GM12878 (cell line): ENCODE measurements around the gene GSK3A. TPM values are rescaled to one million over a fixed set of nuclear protein-coding genes. Genes with fewer than 3 reads are reported as not detected.

ENCODE experiments used
- ATAC-seq: fragments of 200-7000 bp; cut with Tn5 transposase; 3 replicates; pipeline ENCODE4 v1.9.1; 2020; ENCODE audit warnings: mild to moderate bottlenecking, moderate library complexity
- BruUV-seq: library from RNA; stranded (reverse); fragments of 400-500 nt; replicated peaks from 2 replicates; lab custom pipeline; 2021; lab: Mats Ljungman, UMichigan
- CTCF ChIA-PET: fragments of 300-600 bp; sonication (Branson Sonifier 250); formaldehyde crosslinking; extraction: SDS; loops from one replicate; lab custom pipeline; 2021; ENCODE audit warnings: inconsistent platforms; lab: Yijun Ruan, JAX
- POLR2A ChIA-PET: fragments of 350-600 bp; formaldehyde crosslinking; extraction: SDS; loops from one replicate; lab custom pipeline; 2021; ENCODE audit warnings: inconsistent platforms; lab: Charles Lee
- RAD21 ChIA-PET: fragments of 300-600 bp; sonication (Branson Sonifier 250); formaldehyde crosslinking; loops from one replicate; lab custom pipeline; 2023; ENCODE audit warnings: antibody characterized with exemption; ENCODE audit not compliant: unreplicated experiment; lab: Charles Lee
- SMC1A ChIA-PET: fragments of 300-600 bp; sonication (Branson Sonifier 250); formaldehyde crosslinking; loops from one replicate; lab custom pipeline; 2023; ENCODE audit not compliant: unreplicated experiment, uncharacterized antibody; lab: Charles Lee
- DNase-seq: peaks from one replicate; pipeline ENCODE4 v3.0.0-alpha.2; 2011; ENCODE audit warnings: low read depth, low spot score
- FAIRE-seq: peaks from 3 replicates; lab custom pipeline; 2011; peaks lifted over from hg19 to GRCh38; lab: Jason Lieb, UNC
- H2AFZ ChIP-seq: 2 replicates; pipeline ENCODE4 v1.6.0; 2011; ENCODE audit warnings: low read depth, low read length, control low read depth; ENCODE audit not compliant: control insufficient read depth
- H3K27ac ChIP-seq: 2 replicates; pipeline ENCODE4 v1.5.1; 2011; ENCODE audit warnings: control low read depth; ENCODE audit not compliant: control insufficient read depth, insufficient read depth
- H3K27me3 ChIP-seq, 2 experiments: replicated peaks in 1 of 2; 2 replicates each; pipeline versions ENCODE4 v1.6.0 to v1.6.1; 2011; ENCODE audit warnings: low read length in 1 of 2; ENCODE audit not compliant: control insufficient read depth in 2 of 2, insufficient read depth in 2 of 2
- H3K36me3 ChIP-seq, 2 experiments: 2 replicates each; pipeline ENCODE4 v1.5.1; 2011; ENCODE audit warnings: low read length in 1 of 2; ENCODE audit not compliant: control insufficient read depth in 2 of 2, insufficient read depth in 2 of 2
- H3K4me1 ChIP-seq: 2 replicates; pipeline ENCODE4 v1.6.1; 2011; ENCODE audit warnings: mild to moderate bottlenecking, low read length, moderate library complexity, mixed read lengths; ENCODE audit not compliant: control insufficient read depth, insufficient read depth
- H3K4me2 ChIP-seq: 2 replicates; pipeline ENCODE4 v1.6.0; 2011; ENCODE audit warnings: control low read depth; ENCODE audit not compliant: control insufficient read depth, insufficient read depth
- H3K4me3 ChIP-seq: fragments of 200-600 bp; sonication (generic); 2 replicates; pipeline ENCODE4 v1.5.1; 2016
- H3K79me2 ChIP-seq: 2 replicates; pipeline ENCODE4 v1.6.0; 2011; ENCODE audit warnings: low read length; ENCODE audit not compliant: control insufficient read depth, insufficient read depth
- H3K9ac ChIP-seq: 2 replicates; pipeline ENCODE4 v1.8.0; 2011; ENCODE audit warnings: low read length, control low read depth, mixed read lengths; ENCODE audit not compliant: control insufficient read depth, insufficient read depth
- H3K9me3 ChIP-seq: replicated peaks from 3 replicates; pipeline ENCODE4 v1.5.1; 2011; ENCODE audit warnings: mild to moderate bottlenecking, low read length; ENCODE audit not compliant: control insufficient read depth, insufficient read depth
- H4K20me1 ChIP-seq: 2 replicates; pipeline ENCODE4 v1.6.0; 2011; ENCODE audit not compliant: control insufficient read depth, insufficient read depth
- BHLHE40 ChIP-seq, 2 experiments: fragments of 450-650 bp in 1 of 2; IDR thresholded peaks; 2 replicates each; pipeline ENCODE4 v1.6.1; 2011 to 2017; ENCODE audit warnings: low read depth in 2 of 2, borderline replicate concordance in 1 of 2, improper control_type of control experiment in 1 of 2, low read length in 1 of 2, mild to moderate bottlenecking in 1 of 2
- BRCA1 ChIP-seq: IDR thresholded peaks from 2 replicates; pipeline ENCODE4 v1.6.1; 2011; ENCODE audit warnings: low read depth, low read length, improper control_type of control experiment
- EP300 ChIP-seq, 2 experiments: fragments of 150-350 bp in 1 of 2; IDR thresholded peaks; 2 replicates each; pipeline ENCODE4 v1.6.1; 2011 to 2012; ENCODE audit warnings: low read depth in 2 of 2, low read length in 2 of 2, borderline replicate concordance in 1 of 2, improper control_type of control experiment in 1 of 2, inconsistent platforms in 1 of 2; ENCODE audit not compliant: control insufficient read depth in 1 of 2
- GATAD2B ChIP-seq: fragments of 450-650 bp; conservative IDR thresholded peaks from 2 replicates; pipeline ENCODE4 v1.6.1; 2017; ENCODE audit warnings: low read depth, mild to moderate bottlenecking, moderate library complexity
- MYB ChIP-seq: fragments of 150-350 bp; IDR thresholded peaks from 2 replicates; pipeline ENCODE4 v1.6.1; 2014; ENCODE audit warnings: mild to moderate bottlenecking, low read depth, low read length, borderline replicate concordance
- NFYB ChIP-seq: IDR thresholded peaks from 2 replicates; pipeline ENCODE4 v1.6.1; 2011; ENCODE audit warnings: low read depth, mild to moderate bottlenecking, low read length, improper control_type of control experiment, moderate library complexity; ENCODE audit not compliant: insufficient read depth
- NR2C2 ChIP-seq: IDR thresholded peaks from 2 replicates; pipeline ENCODE4 v1.6.1; 2011; ENCODE audit warnings: borderline replicate concordance, low read depth; ENCODE audit not compliant: control insufficient read depth, insufficient read length
- RFX5 ChIP-seq: IDR thresholded peaks from 2 replicates; pipeline ENCODE4 v1.6.1; 2011; ENCODE audit warnings: low read depth, low read length, improper control_type of control experiment
- SIN3A ChIP-seq: IDR thresholded peaks from 2 replicates; pipeline ENCODE4 v1.6.1; 2012; ENCODE audit warnings: low read depth, low read length, improper control_type of control experiment
- TAF1 ChIP-seq: IDR thresholded peaks from 2 replicates; pipeline ENCODE4 v1.6.1; 2011; ENCODE audit warnings: mild to moderate bottlenecking, low read depth, low read length, borderline replicate concordance
- YY1 ChIP-seq: IDR thresholded peaks from 2 replicates; pipeline ENCODE4 v1.6.1; 2011; ENCODE audit warnings: low read depth, mild to moderate bottlenecking, low read length
- WGBS: methylation state at CpG from one replicate; pipeline ENCODE4 v1.1.6; 2016; ENCODE audit warnings: low lambda C conversion rate; ENCODE audit not compliant: insufficient replicate concordance, insufficient coverage; ENCODE audit errors: missing lambda C conversion rate; 5-methylcytosine and 5-hydroxymethylcytosine counted together
- in situ Hi-C: fragments of 300-500 bp; cut with MboI; formaldehyde crosslinking; loops from 9 replicates; pipeline ENCODE4 v1.14.3; 2018; ENCODE audit warnings: mixed read lengths
- intact Hi-C: fragments of 100-400 bp; cut with micrococcal nuclease; formaldehyde crosslinking; loops from one replicate; pipeline ENCODE4 v1.14.2; 2022; ENCODE audit not compliant: unreplicated experiment
- polyA plus RNA-seq, 11 experiments: library from polyadenylated mRNA; depleted of rRNA in 4 of 11; unstranded in 6 of 11; stranded (reverse) in 5 of 11; fragments of >200 nt; fragmentation: Nextera tagmentation in 4 of 11; fragmentation: Illumina TruSeq in 1 of 11; extraction: Ambion mirVana in 4 of 11; extraction: Trizol in 1 of 11; gene quantifications; 1 replicate in 1 of 11; 2 replicates in 10 of 11; pipeline versions ENCODE4 v1.2.1 to v1.2.3, GENCODE V29; 2011 to 2016; ENCODE audit warnings: inconsistent platforms in 2 of 11, missing spikeins in 2 of 11, low read depth in 1 of 11
- total RNA-seq, 4 experiments: library from RNA; depleted of rRNA in 3 of 4; stranded (reverse); fragments of >200 nt in 3 of 4; fragmentation: Illumina TruSeq in 1 of 4; extraction: Trizol in 1 of 4; gene quantifications; 2 replicates each; pipeline versions ENCODE4 v1.2.1 to v1.2.3, GENCODE V29; 2013 to 2021
- TF ChIP-seq, protein P1 (sequence below): fragments of 450-650 bp; IDR thresholded peaks from 2 replicates; pipeline ENCODE4 v1.6.1; 2017; ENCODE audit warnings: borderline replicate concordance
- TF ChIP-seq, protein P2 (sequence below): IDR thresholded peaks from 2 replicates; pipeline ENCODE4 v1.6.1; 2011; ENCODE audit warnings: borderline replicate concordance, low read depth, mild to moderate bottlenecking, moderate library complexity, mixed read lengths, low read length; ENCODE audit not compliant: insufficient read depth; ENCODE audit errors: extremely low read length
- TF ChIP-seq, protein P3 (sequence below): fragments of 150-350 bp; IDR thresholded peaks from 2 replicates; pipeline ENCODE4 v1.6.1; 2016; ENCODE audit warnings: low read depth, low read length
- TF ChIP-seq, protein P4 (sequence below): fragments of 450-650 bp; IDR thresholded peaks from 2 replicates; pipeline ENCODE4 v1.6.1; 2016; ENCODE audit warnings: mild to moderate bottlenecking

GSK3A gene
- total and polyA plus RNA-seq, 10 of the 15 experiments (the other 5 are each of a cell fraction or from before 2014, with no cell fraction given): 1.00 to 47.9 (median 15.2) TPM

DNA sequence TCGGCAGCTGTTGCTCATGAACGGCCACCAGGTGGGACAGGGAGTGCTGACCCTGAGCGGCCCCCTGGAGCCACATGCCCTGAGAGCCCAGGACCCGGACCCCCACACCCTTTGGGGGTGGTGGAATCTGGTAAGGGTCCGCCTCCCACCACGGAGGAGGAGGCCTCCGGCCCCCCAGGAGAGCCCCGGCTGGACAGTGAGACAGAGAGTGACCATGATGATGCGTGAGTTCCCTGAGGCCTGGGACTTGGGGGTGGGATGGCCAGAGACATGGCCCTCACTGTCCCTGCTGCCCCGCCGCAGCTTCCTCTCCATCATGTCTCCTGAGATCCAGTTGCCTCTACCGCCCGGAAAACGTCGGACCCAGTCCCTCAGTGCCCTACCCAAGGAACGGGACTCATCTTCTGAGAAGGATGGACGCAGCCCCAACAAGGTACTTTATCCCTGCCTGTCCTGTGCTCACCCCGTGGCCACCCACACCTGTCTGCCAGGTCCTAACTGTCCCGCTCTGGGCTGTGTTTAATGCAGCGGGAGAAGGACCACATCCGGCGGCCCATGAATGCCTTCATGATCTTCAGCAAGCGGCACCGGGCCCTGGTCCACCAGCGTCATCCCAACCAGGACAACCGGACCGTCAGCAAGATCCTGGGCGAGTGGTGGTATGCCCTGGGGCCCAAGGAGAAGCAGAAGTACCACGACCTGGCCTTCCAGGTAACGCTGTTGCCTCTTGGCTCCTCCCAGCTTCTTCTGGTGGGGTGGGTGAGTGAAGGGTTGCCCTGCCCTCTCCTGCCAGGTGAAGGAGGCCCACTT, 44.8 kb upstream of the GSK3A start:
- H3K4me1 ChIP-seq: peaks cover 27% of the 10 kb centered on the region
- H3K9ac ChIP-seq: no peak overlapping the region
- BruUV-seq: no TSS peak
- H2AFZ ChIP-seq: no peak overlapping the region
- intact Hi-C loops (no loop called here), in situ Hi-C loops (no loop called here)
- no peak overlapping the region for H3K27ac ChIP-seq
- DNase-seq: no peak
- peaks cover 21% of the 10 kb centered on the region for H3K79me2 ChIP-seq
- H3K36me3 ChIP-seq: peaks cover 19 to 26% of the 10 kb centered on the region in 2 experiments
- no peak for ATAC-seq
- H3K27me3 ChIP-seq: no peaks in the 10 kb centered on the region
- ChIA-PET POLR2A (interaction anchor here (0.8 kb wide), 1 partner anchor 9 kb away, joined by 3 read pairs; no protein-coding TSS in a partner anchor), CTCF (interaction anchor here (0.6 to 1.7 kb wide), 3 partner anchors 9 to 102 kb away, joined by 3 to 4 read pairs (median 4); no protein-coding TSS in a partner anchor), RAD21 (no interaction called here)
- H3K9me3 ChIP-seq: no peaks in the 10 kb centered on the region
- WGBS: 93% methylated on average over 30 of the region's 30 CpGs
- no peak overlapping the region for H3K4me2 ChIP-seq
- no peak for TF ChIP-seq MYB
- TF ChIP-seq, protein P1, sequence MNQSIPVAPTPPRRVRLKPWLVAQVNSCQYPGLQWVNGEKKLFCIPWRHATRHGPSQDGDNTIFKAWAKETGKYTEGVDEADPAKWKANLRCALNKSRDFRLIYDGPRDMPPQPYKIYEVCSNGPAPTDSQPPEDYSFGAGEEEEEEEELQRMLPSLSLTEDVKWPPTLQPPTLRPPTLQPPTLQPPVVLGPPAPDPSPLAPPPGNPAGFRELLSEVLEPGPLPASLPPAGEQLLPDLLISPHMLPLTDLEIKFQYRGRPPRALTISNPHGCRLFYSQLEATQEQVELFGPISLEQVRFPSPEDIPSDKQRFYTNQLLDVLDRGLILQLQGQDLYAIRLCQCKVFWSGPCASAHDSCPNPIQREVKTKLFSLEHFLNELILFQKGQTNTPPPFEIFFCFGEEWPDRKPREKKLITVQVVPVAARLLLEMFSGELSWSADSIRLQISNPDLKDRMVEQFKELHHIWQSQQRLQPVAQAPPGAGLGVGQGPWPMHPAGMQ: no peak
- TF ChIP-seq RFX5: no peak
- TF ChIP-seq BHLHE40 (IDR thresholded peaks at IDR 0.05; ENCODE audit: borderline replicate concordance in 1 of 2, low read depth in 2 of 2, low read length in 1 of 2): no peak
- no peak for TF ChIP-seq TAF1
- TF ChIP-seq NFYB: no peak
- TF ChIP-seq, protein P2, sequence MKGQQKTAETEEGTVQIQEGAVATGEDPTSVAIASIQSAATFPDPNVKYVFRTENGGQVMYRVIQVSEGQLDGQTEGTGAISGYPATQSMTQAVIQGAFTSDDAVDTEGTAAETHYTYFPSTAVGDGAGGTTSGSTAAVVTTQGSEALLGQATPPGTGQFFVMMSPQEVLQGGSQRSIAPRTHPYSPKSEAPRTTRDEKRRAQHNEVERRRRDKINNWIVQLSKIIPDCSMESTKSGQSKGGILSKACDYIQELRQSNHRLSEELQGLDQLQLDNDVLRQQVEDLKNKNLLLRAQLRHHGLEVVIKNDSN: no peak
- no peak for TF ChIP-seq EP300 (IDR thresholded peaks at IDR 0.05; ENCODE audit: borderline replicate concordance in 1 of 2, control insufficient read depth in 1 of 2, low read depth in 2 of 2, low read length in 2 of 2)
- no peak for TF ChIP-seq GATAD2B
- TF ChIP-seq, protein P3, sequence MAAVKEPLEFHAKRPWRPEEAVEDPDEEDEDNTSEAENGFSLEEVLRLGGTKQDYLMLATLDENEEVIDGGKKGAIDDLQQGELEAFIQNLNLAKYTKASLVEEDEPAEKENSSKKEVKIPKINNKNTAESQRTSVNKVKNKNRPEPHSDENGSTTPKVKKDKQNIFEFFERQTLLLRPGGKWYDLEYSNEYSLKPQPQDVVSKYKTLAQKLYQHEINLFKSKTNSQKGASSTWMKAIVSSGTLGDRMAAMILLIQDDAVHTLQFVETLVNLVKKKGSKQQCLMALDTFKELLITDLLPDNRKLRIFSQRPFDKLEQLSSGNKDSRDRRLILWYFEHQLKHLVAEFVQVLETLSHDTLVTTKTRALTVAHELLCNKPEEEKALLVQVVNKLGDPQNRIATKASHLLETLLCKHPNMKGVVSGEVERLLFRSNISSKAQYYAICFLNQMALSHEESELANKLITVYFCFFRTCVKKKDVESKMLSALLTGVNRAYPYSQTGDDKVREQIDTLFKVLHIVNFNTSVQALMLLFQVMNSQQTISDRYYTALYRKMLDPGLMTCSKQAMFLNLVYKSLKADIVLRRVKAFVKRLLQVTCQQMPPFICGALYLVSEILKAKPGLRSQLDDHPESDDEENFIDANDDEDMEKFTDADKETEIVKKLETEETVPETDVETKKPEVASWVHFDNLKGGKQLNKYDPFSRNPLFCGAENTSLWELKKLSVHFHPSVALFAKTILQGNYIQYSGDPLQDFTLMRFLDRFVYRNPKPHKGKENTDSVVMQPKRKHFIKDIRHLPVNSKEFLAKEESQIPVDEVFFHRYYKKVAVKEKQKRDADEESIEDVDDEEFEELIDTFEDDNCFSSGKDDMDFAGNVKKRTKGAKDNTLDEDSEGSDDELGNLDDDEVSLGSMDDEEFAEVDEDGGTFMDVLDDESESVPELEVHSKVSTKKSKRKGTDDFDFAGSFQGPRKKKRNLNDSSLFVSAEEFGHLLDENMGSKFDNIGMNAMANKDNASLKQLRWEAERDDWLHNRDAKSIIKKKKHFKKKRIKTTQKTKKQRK: no peak
- no peak for TF ChIP-seq YY1
- TF ChIP-seq SIN3A: no peak
- no peak for TF ChIP-seq NR2C2
- TF ChIP-seq, protein P4, sequence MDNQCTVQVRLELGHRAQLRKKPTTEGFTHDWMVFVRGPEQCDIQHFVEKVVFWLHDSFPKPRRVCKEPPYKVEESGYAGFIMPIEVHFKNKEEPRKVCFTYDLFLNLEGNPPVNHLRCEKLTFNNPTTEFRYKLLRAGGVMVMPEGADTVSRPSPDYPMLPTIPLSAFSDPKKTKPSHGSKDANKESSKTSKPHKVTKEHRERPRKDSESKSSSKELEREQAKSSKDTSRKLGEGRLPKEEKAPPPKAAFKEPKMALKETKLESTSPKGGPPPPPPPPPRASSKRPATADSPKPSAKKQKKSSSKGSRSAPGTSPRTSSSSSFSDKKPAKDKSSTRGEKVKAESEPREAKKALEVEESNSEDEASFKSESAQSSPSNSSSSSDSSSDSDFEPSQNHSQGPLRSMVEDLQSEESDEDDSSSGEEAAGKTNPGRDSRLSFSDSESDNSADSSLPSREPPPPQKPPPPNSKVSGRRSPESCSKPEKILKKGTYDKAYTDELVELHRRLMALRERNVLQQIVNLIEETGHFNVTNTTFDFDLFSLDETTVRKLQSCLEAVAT: no peak
- no peak for TF ChIP-seq BRCA1
- TF ChIP-seq, all 136 proteins: peak for 0
- H4K20me1 ChIP-seq: no peaks in the 10 kb centered on the region; the same call in 1 of the 2 replicates
- no peak overlapping the region for H3K4me3 ChIP-seq
- FAIRE-seq: no peak
- SMC1A ChIA-PET: no interaction called here
